Esophagus muscularis mucosa (tissue), 4 donors: ENCODE data around the gene NTM. TPM values are rescaled to one million over a fixed set of nuclear protein-coding genes. Genes with fewer than 3 reads are reported as not detected.

ENCODE experiments used
- DNase-seq: peaks from one replicate; pipeline ENCODE4 v3.0.0-alpha.2; 2017; ENCODE audit errors: extremely low spot score
- H3K27ac ChIP-seq, 4 donors: fragments of 200-600 bp; sonication (generic); replicated peaks in 1 of 4; 1 replicate in 3 of 4; 2 replicates in 1 of 4; pipeline ENCODE4 v1.5.1; 2016 to 2019; ENCODE audit warnings: mild to moderate bottlenecking in 1 of 4
- H3K27me3 ChIP-seq, 4 donors: fragments of 200-600 bp; sonication (generic); one replicate each; pipeline versions ENCODE4 v1.5.1 to v1.6.0; 2016 to 2019
- H3K36me3 ChIP-seq, 4 donors: fragments of 200-600 bp; sonication (generic); one replicate each; pipeline ENCODE4 v1.5.1; 2016 to 2019
- H3K4me1 ChIP-seq, 4 donors: fragments of 200-600 bp; sonication (generic); one replicate each; pipeline ENCODE4 v1.5.1; 2016 to 2019
- H3K4me3 ChIP-seq, 4 donors: fragments of 200-600 bp; sonication (generic); 1 replicate in 2 of 4; 2 replicates in 2 of 4; pipeline ENCODE4 v1.5.1; 2016 to 2019; ENCODE audit warnings: mild to moderate bottlenecking in 4 of 4, moderate library complexity in 1 of 4
- H3K9me3 ChIP-seq, 4 donors: fragments of 200-600 bp; sonication (generic); 1 replicate in 3 of 4; 2 replicates in 1 of 4; pipeline ENCODE4 v1.5.1; 2016 to 2019
- CTCF ChIP-seq, 3 experiments: fragments of 200-600 bp in 2 of 3; fragments of 450-650 bp in 1 of 3; sonication (generic) in 2 of 3; IDR thresholded peaks; one replicate each; pipeline ENCODE4 v1.5.1; 2017 to 2019; ENCODE audit warnings: antibody characterized with exemption in 3 of 3, mild to moderate bottlenecking in 2 of 3, moderate library complexity in 1 of 3
- EP300 ChIP-seq: sonication (generic); formaldehyde crosslinking; IDR thresholded peaks from one replicate; pipeline ENCODE4 v1.6.1; 2017; ENCODE audit warnings: antibody characterized with exemption
- POLR2A ChIP-seq: fragments of 450-650 bp; IDR thresholded peaks from one replicate; pipeline ENCODE4 v1.6.1; 2017; ENCODE audit warnings: antibody characterized with exemption, moderate library complexity, mild to moderate bottlenecking, low read depth
- POLR2AphosphoS5 ChIP-seq, 2 donors: sonication (generic); formaldehyde crosslinking; IDR thresholded peaks; one replicate each; pipeline ENCODE4 v1.6.1; 2017; ENCODE audit warnings: antibody characterized with exemption in 2 of 2
- WGBS: methylation state at CpG from one replicate; pipeline ENCODE4 v1.1.5; 2018; 5-methylcytosine and 5-hydroxymethylcytosine counted together
- intact Hi-C: fragments of 100-400 bp; cut with DNase I; formaldehyde crosslinking; loops from one replicate; pipeline ENCODE4 v1.15.1; 2023
- total RNA-seq, 4 donors: library from RNA; depleted of rRNA; stranded (reverse); fragments of >200 nt; gene quantifications; one replicate each; pipeline versions ENCODE4 v1.1.0 to v1.2.1, GENCODE V29; 2016

The NTM gene
- total RNA-seq, 4 donors from 2014 or later = 5.6 to 25.3 (median 8.3) TPM

DNA sequence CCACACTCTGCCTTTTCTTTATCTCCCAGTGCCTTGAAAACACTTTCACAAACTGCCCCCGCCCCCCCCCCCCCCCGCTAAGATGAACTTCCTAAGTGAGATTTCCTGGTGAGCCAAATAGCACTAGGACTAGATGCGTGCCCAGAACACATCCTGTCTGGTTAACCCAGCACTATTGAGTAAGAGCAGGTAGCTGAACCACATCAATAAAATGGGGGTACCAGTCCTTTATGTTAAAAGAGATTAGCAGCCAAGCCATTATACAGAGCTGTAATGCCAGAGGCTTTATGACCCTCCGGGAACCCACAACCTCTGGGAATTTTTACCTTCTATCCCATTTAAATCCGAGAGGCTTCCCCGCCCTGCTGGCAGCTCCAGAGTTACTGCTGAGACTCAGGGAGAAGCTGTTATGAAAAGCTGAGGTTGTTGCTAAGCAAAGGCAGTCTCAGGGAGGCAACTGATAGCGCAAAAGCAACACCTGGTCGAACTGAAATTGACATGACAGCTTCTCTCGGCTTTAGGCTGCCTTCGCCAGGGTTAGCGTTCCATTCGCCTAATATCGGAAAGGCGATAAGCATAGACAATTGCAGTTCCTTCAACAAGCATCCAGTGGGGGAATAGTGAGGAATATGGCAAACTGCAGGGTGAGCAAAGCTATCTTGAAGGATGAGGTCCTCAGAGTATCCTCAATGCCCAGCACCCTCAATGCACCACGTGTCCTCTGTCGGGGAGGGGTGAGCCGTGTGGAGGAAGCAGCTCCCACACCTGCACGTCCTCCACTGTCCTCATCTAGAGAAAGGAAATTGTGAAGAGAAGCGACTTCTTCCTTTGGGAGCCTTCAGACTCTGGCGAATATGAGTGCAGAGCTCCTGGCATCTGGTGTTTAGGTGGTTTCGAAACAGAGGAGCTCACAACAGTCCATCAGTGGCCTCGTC, 977.0 kb downstream of the NTM start:
- no peak overlapping the region for H3K4me3 ChIP-seq
- peaks cover 0 to 14% (median 0%) of the 10 kb centered on the region in 4 donors for H3K27me3 ChIP-seq
- TF ChIP-seq CTCF (IDR thresholded peaks at IDR 0.05) (no peak), POLR2AphosphoS5 (IDR thresholded peaks at IDR 0.05) (no peak), EP300 (no peak), POLR2A (no peak)
- H3K9me3 ChIP-seq = no peaks in the 10 kb centered on the region
- intact Hi-C loops = loop anchor here (2.0 kb wide), 1 partner anchor 43 kb away; no protein-coding TSS in a partner anchor
- no peaks in the 10 kb centered on the region for H3K36me3 ChIP-seq
- WGBS = 68% methylated on average over 22 of the region's 22 CpGs
- H3K4me1 ChIP-seq = peaks cover 0 to 5% (median 0%) of the 10 kb centered on the region in 4 donors
- no peak overlapping the region for H3K27ac ChIP-seq
- DNase-seq = peak; percentile 74

- H3K9me3 ChIP-seq = no peaks in the 10 kb centered on the region
- H3K36me3 ChIP-seq = no peaks in the 10 kb centered on the region
- H3K4me1 ChIP-seq = peaks cover 0 to 5% (median 0%) of the 10 kb centered on the region in 4 donors
- 65% methylated on average over 7 of the region's 7 CpGs for WGBS
- no peak overlapping the region for H3K4me3 ChIP-seq
- peak; percentile 78 for DNase-seq
- no peak overlapping the region for H3K27ac ChIP-seq
- intact Hi-C loops = loop anchor here (2.0 kb wide), 1 partner anchor 45 kb away; no protein-coding TSS in a partner anchor
- no peak for TF ChIP-seq EP300
- no peak for TF ChIP-seq POLR2A
- TF ChIP-seq CTCF (IDR thresholded peaks at IDR 0.05) = no peak
- TF ChIP-seq POLR2AphosphoS5 (IDR thresholded peaks at IDR 0.05) = no peak
- H3K27me3 ChIP-seq = no peaks in the 10 kb centered on the region
These were observed 979.7 kb downstream of the NTM start for GRCh38 chr11:132349811-132350733.

GRCh38 chr11:132351050-132351449, 980.6 kb downstream of the NTM start:
- 98% methylated on average over 7 of the region's 7 CpGs for WGBS
- Histone ChIP-seq H3K4me1 (peaks cover 0 to 5% (median 0%) of the 10 kb centered on the region in 4 donors), H3K4me3 (no peak overlapping the region), H3K27ac (no peak overlapping the region), H3K9me3 (no peaks in the 10 kb centered on the region), H3K27me3 (no peaks in the 10 kb centered on the region), H3K36me3 (no peaks in the 10 kb centered on the region)
- TF ChIP-seq POLR2AphosphoS5 (IDR thresholded peaks at IDR 0.05) (no peak), EP300 (no peak), POLR2A (no peak), CTCF (IDR thresholded peaks at IDR 0.05) (no peak)
- intact Hi-C loops = no loop called here
- no peak for DNase-seq

GRCh38 chr11:132352497-132352896, 982.1 kb downstream of the NTM start:
- H3K9me3 ChIP-seq = no peaks in the 10 kb centered on the region
- TF ChIP-seq EP300 = no peak
- TF ChIP-seq POLR2A = no peak
- no peak for TF ChIP-seq CTCF (IDR thresholded peaks at IDR 0.05)
- TF ChIP-seq POLR2AphosphoS5 (IDR thresholded peaks at IDR 0.05) = no peak
- no peaks in the 10 kb centered on the region for H3K27me3 ChIP-seq
- no peaks in the 10 kb centered on the region for H3K36me3 ChIP-seq
- no peak overlapping the region for H3K27ac ChIP-seq
- peaks cover 0 to 5% (median 0%) of the 10 kb centered on the region in 4 donors for H3K4me1 ChIP-seq
- DNase-seq = peak; percentile 74
- WGBS = 97% methylated on average over 5 of the region's 8 CpGs
- no peak overlapping the region for H3K4me3 ChIP-seq
- intact Hi-C loops = no loop called here
